GM21786 (cell line): ENCODE results near the gene MCRIP2.

Source experiments
- ATAC-seq: cut with Tn5 transposase; IDR thresholded peaks from one replicate; pipeline ENCODE4 v1.9.1; 2021; ENCODE audit not compliant: unreplicated experiment

MCRIP2 gene

GRCh38 chr16:631808-632358, 9.7 kb upstream of the MCRIP2 start:
- ATAC-seq = no peak

DNA sequence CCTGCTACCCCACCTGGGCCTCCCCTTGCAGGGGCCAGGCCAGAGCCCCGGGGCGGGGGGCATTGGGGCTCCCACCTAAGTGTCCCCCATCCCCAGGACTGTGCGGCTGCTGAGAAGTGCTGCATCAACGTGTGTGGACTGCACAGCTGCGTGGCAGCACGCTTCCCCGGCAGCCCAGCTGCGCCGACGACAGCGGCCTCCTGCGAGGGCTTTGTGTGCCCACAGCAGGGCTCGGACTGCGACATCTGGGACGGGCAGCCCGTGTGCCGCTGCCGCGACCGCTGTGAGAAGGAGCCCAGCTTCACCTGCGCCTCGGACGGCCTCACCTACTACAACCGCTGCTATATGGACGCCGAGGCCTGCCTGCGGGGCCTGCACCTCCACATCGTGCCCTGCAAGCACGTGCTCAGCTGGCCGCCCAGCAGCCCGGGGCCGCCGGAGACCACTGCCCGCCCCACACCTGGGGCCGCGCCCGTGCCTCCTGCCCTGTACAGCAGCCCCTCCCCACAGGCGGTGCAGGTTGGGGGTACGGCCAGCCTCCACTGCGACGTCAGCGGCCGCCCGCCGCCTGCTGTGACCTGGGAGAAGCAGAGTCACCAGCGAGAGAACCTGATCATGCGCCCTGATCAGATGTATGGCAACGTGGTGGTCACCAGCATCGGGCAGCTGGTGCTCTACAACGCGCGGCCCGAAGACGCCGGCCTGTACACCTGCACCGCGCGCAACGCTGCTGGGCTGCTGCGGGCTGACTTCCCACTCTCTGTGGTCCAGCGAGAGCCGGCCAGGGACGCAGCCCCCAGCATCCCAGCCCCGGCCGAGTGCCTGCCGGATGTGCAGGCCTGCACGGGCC, 8.9 kb upstream of the MCRIP2 start:
- no peak for ATAC-seq

DNA sequence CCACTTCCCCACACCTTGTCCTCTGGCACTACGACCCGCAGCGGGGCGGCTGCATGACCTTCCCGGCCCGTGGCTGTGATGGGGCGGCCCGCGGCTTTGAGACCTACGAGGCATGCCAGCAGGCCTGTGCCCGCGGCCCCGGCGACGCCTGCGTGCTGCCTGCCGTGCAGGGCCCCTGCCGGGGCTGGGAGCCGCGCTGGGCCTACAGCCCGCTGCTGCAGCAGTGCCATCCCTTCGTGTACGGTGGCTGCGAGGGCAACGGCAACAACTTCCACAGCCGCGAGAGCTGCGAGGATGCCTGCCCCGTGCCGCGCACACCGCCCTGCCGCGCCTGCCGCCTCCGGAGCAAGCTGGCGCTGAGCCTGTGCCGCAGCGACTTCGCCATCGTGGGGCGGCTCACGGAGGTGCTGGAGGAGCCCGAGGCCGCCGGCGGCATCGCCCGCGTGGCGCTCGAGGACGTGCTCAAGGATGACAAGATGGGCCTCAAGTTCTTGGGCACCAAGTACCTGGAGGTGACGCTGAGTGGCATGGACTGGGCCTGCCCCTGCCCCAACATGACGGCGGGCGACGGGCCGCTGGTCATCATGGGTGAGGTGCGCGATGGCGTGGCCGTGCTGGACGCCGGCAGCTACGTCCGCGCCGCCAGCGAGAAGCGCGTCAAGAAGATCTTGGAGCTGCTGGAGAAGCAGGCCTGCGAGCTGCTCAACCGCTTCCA, 8.1 kb upstream of the MCRIP2 start:
- ATAC-seq = no peak

- no peak for ATAC-seq
Measured at GRCh38 chr16:634051-634670, 7.5 kb upstream of the MCRIP2 start.

GRCh38 chr16:634996-635395, 6.6 kb upstream of the MCRIP2 start:
- no peak for ATAC-seq

GRCh38 chr16:635573-636205, 5.9 kb upstream of the MCRIP2 start:
- ATAC-seq = peak; percentile 6

- ATAC-seq = peak; percentile 79
Measured at GRCh38 chr16:636206-637080, 5.2 kb upstream of the MCRIP2 start, which contains the start of gene METTL26. METTL26 (minus strand) TSS chr16:636305; CDS start chr16:636290, 15 bp downstream.

GRCh38 chr16:637081-638018, 4.3 kb upstream of the MCRIP2 start:
- ATAC-seq = no peak

- ATAC-seq = no peak
Measured at GRCh38 chr16:638034-638543, 3.5 kb upstream of the MCRIP2 start.

DNA sequence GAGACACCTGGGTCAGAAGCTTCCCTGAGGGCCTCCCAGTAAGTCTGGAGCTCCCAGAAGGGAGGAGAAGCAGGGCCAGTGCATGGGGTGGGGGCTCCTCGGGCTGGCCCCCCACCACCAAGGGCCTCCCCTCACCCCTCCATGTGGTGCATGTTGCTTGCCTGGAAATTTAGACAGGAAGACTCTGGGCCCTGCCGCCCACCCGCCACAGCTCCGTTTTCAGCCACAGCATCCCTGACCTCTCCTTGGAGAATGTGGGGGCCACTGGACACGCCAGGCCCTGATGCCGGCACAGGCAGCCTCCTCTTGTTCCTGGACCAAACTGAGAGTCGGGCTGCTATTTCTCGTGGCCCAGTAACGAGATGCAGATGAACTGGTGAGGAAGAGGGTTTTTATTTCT, 2.8 kb upstream of the MCRIP2 start:
- ATAC-seq = no peak

DNA sequence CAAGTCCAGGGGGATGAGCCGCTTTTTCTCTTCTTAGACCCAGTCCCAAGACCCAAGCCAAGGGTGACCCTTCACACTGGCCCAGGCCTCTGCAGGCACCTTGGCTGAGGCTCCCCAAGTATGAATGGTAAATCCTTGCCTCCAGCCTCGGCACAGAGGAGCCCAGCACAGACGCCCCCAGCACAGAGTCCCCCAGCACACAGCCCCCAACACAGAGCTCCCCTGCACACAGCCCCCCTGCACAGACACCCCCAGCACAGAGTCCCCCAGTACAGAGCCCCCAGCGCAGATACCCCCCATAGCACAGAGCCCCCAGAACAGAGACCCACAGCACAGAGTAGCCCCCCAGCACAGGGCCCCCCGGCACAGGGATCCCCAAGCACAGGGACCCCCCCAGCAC, 1.0 kb upstream of the MCRIP2 start:
- no peak for ATAC-seq

DNA sequence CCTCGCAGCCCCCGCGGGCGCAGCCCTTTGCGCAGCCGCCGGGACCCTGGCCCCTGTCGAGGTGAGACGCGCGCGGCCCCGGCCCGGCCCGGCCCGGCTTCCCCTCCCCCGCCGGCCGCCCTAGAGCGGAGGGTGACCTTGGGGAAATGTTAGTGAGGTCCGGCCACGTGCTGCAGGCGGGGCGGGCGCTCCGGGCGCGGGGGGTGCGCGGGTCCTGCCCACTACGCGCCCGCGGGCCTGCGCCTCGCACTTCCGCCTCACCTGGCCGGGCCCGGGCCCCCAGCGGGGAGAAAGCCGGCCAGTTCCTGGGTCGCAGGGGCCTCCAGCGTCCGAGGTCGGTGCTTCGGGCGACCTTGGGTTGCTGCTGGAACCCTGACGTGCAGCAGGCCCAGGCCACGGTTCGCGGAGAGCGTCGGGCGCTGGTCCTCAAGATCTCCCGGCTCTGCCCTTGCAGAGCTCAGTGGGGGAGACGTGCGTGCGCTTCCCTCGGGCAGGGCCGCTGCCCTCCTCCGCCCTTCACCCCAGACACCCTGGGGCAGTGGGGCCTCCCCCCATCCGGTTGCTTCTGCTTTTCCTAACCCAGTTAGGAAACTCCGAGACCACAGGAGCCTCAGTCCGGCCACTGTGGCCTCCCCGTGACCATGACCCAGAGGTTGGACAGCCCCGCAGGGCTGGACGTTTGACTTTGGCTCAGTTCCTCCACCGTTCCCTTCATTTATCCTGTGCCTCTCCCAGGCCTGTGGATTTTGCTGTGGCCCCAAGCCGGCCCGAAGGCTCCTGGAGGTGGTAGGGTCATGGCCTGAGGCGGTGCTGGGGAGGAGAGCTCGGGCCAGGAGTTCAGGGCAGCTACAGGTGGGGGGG, 791 bp downstream of the MCRIP2 start:
- ATAC-seq = peak; percentile 29

- ATAC-seq = no peak
Measured at GRCh38 chr16:643050-643368, 1.4 kb downstream of the MCRIP2 start.

GRCh38 chr16:644556-644955, 2.9 kb downstream of the MCRIP2 start:
- no peak for ATAC-seq

- no peak for ATAC-seq
Measured at GRCh38 chr16:645852-646678, 4.4 kb downstream of the MCRIP2 start.

DNA sequence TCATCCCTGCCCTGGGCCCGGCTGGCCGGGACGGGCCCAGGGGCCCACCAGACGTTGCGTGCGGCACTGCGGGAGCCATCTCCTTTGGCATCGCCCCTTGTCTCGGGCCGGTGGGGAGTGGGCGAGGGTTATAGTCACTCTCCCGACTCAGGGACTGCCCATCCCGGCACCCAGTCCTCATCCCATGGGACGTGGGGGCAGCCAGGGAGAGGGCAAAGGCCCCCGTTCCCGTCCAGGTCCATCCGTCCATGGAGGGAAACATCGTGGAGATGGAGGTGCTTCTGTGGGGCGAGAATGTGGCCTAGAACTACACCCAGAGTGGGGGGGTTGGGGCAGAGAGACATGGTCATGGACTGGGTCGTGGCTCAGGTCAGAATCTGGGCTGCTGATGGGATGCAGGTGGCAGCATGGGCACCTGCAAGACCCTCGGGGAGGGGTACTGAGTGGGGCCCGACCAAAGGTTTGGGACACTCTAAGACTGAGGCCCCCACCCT, 5.1 kb downstream of the MCRIP2 start:
- no peak for ATAC-seq
